Neural cell (in vitro differentiated cells): ENCODE data around the gene WNK2.

Experiments used
- TF ChIP-seq, protein P1 (sequence below): IDR thresholded peaks from 2 replicates; pipeline ENCODE4 v1.6.1; 2012; ENCODE audit warnings: borderline replicate concordance
- TF ChIP-seq, protein P2 (sequence below): fragments of 450-650 bp; IDR thresholded peaks from 2 replicates; pipeline ENCODE4 v1.5.1; 2014; ENCODE audit warnings: antibody characterized with exemption, mild to moderate bottlenecking, moderate library complexity; ENCODE audit not compliant: poor library complexity, severe bottlenecking

DNA sequence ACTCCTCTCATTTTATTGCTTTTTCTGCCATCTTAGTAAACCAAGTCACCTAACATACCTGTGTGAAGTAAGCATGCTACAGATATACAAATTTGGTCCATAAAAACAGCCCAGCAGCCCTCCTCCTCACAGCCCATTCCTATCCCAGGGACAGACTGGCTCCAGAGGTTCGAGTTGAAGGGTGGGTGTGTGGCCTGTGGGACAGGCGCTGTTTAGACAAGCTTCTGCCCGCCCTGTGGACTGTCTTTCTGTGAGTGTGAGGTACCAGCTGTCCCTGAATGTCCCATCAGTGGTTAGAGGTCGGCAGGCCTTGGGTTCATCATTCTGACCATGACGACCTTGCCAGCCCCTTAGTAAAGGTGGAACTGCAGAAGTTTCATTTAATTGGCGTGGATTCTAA, 82.0 kb downstream of the WNK2 start:
- TF ChIP-seq, protein P1, sequence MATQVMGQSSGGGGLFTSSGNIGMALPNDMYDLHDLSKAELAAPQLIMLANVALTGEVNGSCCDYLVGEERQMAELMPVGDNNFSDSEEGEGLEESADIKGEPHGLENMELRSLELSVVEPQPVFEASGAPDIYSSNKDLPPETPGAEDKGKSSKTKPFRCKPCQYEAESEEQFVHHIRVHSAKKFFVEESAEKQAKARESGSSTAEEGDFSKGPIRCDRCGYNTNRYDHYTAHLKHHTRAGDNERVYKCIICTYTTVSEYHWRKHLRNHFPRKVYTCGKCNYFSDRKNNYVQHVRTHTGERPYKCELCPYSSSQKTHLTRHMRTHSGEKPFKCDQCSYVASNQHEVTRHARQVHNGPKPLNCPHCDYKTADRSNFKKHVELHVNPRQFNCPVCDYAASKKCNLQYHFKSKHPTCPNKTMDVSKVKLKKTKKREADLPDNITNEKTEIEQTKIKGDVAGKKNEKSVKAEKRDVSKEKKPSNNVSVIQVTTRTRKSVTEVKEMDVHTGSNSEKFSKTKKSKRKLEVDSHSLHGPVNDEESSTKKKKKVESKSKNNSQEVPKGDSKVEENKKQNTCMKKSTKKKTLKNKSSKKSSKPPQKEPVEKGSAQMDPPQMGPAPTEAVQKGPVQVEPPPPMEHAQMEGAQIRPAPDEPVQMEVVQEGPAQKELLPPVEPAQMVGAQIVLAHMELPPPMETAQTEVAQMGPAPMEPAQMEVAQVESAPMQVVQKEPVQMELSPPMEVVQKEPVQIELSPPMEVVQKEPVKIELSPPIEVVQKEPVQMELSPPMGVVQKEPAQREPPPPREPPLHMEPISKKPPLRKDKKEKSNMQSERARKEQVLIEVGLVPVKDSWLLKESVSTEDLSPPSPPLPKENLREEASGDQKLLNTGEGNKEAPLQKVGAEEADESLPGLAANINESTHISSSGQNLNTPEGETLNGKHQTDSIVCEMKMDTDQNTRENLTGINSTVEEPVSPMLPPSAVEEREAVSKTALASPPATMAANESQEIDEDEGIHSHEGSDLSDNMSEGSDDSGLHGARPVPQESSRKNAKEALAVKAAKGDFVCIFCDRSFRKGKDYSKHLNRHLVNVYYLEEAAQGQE: no peak
- TF ChIP-seq, protein P2, sequence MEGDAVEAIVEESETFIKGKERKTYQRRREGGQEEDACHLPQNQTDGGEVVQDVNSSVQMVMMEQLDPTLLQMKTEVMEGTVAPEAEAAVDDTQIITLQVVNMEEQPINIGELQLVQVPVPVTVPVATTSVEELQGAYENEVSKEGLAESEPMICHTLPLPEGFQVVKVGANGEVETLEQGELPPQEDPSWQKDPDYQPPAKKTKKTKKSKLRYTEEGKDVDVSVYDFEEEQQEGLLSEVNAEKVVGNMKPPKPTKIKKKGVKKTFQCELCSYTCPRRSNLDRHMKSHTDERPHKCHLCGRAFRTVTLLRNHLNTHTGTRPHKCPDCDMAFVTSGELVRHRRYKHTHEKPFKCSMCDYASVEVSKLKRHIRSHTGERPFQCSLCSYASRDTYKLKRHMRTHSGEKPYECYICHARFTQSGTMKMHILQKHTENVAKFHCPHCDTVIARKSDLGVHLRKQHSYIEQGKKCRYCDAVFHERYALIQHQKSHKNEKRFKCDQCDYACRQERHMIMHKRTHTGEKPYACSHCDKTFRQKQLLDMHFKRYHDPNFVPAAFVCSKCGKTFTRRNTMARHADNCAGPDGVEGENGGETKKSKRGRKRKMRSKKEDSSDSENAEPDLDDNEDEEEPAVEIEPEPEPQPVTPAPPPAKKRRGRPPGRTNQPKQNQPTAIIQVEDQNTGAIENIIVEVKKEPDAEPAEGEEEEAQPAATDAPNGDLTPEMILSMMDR: no peak
